SU-DHL-6 (cell line): ENCODE results near the gene CTPS2.

ENCODE experiments used
- CTCF ChIP-seq: fragments of 200-600 bp; sonication (generic); IDR thresholded peaks from one replicate; pipeline ENCODE4 v1.5.1; 2017; ENCODE audit warnings: antibody characterized with exemption, mild to moderate bottlenecking, low read length, moderate library complexity; ENCODE audit not compliant: insufficient read depth, poor library complexity, severe bottlenecking
- EZH2phosphoT487 ChIP-seq: fragments of 200-600 bp; sonication (generic), shearing (Covaris generic); conservative IDR thresholded peaks from 2 replicates; pipeline ENCODE4 v1.6.1; 2018; ENCODE audit warnings: mild to moderate bottlenecking, antibody characterized with exemption, low read length, moderate library complexity, mixed read lengths

DNA sequence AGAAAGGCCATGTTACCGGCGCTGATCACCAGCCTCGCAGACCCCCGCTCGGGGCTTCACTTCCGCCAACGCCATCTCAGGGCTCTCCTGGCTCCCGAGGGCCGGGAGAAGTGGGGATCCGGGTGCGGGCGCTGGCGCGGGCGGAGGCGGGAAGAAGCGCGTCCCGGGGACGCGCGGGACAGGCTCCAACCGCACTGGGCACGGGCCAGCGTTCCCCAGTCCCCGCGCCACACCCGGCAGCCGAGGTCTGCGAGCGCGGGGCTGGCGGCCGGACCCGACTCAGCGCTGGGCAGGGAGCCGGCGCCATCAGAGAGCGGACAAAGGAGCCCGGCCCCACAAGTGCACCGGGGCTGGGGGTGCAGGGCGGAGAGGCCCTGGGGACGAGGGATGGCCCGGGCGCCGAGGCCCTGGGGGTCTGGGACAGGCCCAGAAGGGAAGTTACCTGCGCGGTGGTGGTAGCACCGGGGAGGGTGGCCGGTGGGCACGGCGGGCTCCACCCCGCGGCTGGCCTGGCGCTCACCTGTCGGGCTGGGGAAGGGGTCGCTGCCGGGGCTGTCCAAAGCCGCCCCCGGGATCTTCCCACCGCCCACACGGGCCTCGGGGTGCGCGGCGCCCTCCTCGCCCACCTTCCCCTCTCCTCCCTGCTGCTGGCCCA, 449 bp downstream of the CTPS2 start:
- no peak for TF ChIP-seq CTCF
- no peak for TF ChIP-seq EZH2phosphoT487
